ELF-1 (cell line): ENCODE measurements around the gene PLAA.
"Not testable (repeated sequence)": the region's sequence is repeated elsewhere in the genome, so short reads cannot be mapped to it uniquely, and the experiment has no call there.

ENCODE experiments used
- DNase-seq: peaks from one replicate; pipeline ENCODE4 v3.0.0-alpha.2; 2016; ENCODE audit warnings: low read depth, low spot score

The PLAA gene

GRCh38 chr9:26935847-26936246, 11.2 kb downstream of the PLAA start:
- no peak for DNase-seq

GRCh38 chr9:26928902-26929495, 18.0 kb downstream of the PLAA start:
- DNase-seq = no peak

GRCh38 chr9:26925609-26926008, 21.4 kb downstream of the PLAA start:
- no peak for DNase-seq

GRCh38 chr9:26919698-26920097, 27.3 kb downstream of the PLAA start:
- no peak for DNase-seq

DNA sequence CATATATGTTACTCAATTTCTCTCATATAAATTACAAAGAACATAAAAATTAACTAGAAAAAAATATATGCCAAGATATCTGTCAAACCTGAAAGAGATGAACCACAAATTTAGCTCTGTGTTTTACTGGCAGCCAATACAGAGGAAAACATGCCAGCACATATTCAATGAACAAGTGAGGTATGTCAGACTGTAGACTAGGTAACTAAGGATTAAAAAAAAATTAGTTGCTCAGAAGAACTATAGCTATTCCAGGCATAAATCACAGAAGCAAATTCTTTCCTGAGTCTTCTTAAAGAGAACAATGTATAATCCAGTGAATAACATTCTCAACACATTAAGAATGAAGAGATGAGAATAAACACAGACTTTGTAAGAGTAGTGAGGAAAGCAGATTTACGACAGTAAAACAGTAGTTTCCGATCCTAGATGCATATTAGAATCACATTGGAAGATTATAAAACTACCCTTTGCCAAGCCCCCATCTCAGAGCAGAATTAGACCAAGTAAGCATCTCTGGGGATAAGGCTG, 33.8 kb downstream of the PLAA start:
- DNase-seq = no peak

- no peak for DNase-seq
These were observed 42.4 kb downstream of the PLAA start for GRCh38 chr9:26904671-26905070.

DNA sequence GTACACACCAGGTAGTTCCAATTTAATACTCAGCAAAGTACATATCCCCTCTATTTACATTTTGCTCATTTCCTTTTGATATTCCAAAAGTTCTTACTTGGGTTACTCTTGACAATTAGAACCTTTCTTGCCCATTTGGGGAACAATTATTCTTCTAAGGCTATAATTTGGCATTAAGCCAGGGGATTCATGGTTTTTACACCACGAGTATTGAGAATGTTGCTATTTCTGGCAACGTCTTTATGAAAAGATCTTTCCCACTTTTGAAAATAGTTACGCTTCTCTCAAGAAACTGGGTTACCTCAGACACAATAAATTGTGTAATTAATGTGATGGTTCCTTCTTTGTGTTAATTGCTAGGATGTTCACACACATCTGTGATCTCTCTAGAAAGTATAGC, 43.0 kb downstream of the PLAA start:
- no peak for DNase-seq

GRCh38 chr9:26893030-26893676, 53.9 kb downstream of the PLAA start:
- DNase-seq = peak; percentile 88

- DNase-seq = peak; percentile 94
These were observed 54.6 kb downstream of the PLAA start, which contains the start of gene CAAP1 for GRCh38 chr9:26892251-26893029. Gene CAAP1 (minus strand): TSS chr9:26892802. CDS start chr9:26892715, 87 bp downstream.

DNA sequence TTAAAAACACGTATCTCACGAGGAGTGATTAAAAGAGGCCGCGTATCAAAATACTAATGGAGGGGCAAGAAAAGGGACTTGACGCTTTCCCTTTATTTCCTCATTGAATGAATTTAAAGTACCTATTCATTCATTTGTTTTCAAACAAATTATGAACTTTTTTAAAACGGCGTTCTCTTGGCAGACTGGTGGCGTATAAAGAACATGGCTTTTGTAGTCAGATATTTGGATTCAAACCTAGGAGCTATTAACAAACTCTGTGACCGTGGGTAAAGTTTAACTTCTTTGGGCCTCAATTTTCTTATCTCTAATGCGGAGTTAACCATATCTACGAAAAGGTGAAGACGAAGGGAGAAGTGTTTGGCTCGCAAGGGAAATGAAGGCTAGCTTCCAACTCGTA, 55.3 kb downstream of the PLAA start:
- DNase-seq = no peak

DNA sequence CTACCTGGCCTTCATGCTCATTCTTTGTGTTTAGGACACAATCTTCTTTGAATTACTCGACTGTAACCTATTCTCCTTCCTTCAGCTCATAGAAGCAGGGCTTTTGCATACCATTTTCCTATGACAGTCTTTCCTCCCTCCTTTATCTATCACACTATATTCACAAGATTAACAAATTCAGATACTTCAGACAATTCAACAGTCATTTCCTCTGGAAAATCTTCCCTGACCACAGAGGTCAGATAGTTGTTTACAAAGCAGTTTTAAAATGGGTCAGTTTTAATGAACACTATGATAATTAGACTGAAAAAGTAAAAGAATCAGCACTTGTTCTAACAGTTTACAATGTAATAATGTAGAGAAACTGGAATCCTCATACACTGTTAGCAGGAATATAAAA, 58.8 kb downstream of the PLAA start:
- DNase-seq = no peak

DNA sequence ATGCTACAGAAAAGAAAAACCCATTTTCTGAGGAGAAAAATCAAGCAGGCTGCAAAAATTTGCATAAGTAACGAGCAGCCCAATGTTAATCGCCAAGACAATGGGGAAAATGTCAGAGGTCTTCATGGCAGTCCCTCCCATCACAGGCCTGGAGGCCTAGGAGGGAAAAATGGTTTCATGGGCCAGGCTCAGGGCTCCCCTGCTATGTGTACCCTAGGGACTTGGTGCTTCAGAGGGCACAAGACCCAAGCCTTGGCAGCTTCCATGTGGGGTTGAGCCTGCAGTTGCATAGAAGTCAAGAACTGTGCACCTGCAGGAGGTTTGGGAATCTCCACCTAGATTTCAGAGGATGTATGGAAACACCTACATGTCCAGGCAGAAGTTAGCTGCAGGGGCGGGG, 64.9 kb downstream of the PLAA start:
- DNase-seq = no peak

- no peak for DNase-seq
These were observed 66.8 kb downstream of the PLAA start for GRCh38 chr9:26880262-26880661.

- not testable (repeated sequence) for DNase-seq
These were observed 71.9 kb downstream of the PLAA start for GRCh38 chr9:26875155-26875554.

DNA sequence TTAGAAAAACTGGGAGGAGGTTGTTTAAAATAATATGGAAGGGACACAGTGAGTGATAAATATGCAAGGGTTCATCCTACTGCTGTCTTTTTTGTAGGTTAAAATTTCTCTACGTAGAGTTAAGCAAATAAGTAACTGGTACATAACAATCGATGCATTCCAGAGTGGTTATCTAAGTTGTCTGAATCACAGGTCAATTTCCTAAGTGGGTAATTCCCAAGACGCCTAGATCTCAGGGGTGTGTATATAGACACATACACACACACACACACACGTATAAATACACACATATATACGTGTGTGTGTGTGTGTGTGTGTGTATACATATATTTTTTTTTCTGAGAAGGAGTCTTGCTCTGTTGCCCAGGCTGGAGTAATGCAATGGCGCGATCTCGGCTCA, 76.8 kb downstream of the PLAA start:
- no peak for DNase-seq

- DNase-seq = no peak
These were observed 84.0 kb downstream of the PLAA start for GRCh38 chr9:26863074-26863473.

- DNase-seq = peak; percentile 63
These were observed 90.5 kb downstream of the PLAA start for GRCh38 chr9:26856413-26857032.
